Measurements from ENCODE around the gene VPS16.

Gene VPS16

DNA sequence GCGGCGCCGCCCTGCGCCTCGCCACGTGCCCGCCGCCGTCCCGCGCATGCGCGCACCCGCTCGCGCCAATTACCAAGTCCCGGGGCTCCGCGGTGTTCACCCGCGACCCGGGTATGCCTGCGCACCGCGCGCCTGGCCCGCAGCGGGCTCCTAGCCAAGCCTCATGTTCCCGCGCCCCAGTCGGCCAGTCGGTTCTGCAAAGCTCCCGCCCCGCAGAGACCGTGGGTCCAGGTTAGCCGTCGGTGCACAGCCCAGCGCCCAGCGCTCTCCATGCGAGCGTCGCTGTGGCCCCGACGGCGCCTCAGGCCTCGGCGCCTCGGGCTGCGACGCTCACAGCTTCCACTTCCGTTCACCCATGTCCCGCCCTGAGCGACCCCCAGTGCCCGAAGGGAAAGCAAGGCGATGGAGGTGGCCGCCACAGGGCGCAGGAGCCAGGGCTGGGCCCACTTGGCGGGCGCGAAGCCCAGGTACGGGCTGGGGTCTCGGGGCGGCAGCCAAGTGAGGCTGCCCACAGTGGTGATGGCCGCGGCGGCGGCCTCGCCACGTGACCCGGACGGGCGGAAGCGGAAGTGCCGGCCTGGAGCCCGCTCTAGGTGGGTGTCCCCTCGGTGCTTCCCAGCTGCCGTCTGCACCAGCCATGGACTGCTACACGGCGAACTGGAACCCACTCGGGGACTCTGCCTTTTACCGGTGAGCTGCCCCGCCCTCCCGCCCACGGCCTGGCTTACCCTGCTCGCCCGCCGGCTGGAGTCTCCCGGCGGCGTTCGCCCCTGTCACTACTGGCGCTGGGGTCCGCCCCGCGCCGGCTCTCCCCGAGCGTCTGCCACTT is at the start of gene VPS16, which contains the start of gene PCED1A:
TSS of gene VPS16 (plus strand) at position 608 of the 829 bp plus-strand sequence. CDS start at position 638, 30 bp downstream.
TSS of gene PCED1A (minus strand) at position 518 of the 829 bp plus-strand sequence. CDS start 743 bp downstream, outside the sequence.
- TF ChIP-seq ZFX (IDR thresholded peaks at IDR 0.05; ENCODE audit: borderline replicate concordance) = no peak
- TF ChIP-seq, protein P1, sequence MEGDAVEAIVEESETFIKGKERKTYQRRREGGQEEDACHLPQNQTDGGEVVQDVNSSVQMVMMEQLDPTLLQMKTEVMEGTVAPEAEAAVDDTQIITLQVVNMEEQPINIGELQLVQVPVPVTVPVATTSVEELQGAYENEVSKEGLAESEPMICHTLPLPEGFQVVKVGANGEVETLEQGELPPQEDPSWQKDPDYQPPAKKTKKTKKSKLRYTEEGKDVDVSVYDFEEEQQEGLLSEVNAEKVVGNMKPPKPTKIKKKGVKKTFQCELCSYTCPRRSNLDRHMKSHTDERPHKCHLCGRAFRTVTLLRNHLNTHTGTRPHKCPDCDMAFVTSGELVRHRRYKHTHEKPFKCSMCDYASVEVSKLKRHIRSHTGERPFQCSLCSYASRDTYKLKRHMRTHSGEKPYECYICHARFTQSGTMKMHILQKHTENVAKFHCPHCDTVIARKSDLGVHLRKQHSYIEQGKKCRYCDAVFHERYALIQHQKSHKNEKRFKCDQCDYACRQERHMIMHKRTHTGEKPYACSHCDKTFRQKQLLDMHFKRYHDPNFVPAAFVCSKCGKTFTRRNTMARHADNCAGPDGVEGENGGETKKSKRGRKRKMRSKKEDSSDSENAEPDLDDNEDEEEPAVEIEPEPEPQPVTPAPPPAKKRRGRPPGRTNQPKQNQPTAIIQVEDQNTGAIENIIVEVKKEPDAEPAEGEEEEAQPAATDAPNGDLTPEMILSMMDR (IDR thresholded peaks at IDR 0.05) = no peak
- H3K27ac ChIP-seq = peak within 1 kb of the TSS; percentile 74

DNA sequence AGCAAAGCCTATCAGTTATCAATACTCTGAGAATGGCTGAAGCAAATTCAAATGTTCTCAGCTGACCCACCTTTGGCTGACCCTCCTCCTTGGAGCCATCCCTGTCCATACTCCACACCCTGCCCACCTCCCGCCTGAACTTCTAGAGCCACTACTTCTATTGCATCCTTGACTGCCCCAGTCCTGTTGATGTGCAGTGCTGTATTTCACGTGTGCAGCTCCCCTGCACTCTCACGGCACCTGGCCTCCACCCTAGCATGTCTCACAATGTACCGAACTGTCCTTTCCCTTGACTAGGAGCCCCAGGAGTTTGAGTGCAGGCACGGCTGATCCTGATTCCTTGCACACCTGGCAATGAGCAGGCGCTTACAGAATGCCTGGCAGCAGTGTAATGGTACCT is 47.1 kb upstream of the VPS16 start:
- no peak overlapping the region for H3K27ac ChIP-seq
- TF ChIP-seq ZFX (IDR thresholded peaks at IDR 0.05; ENCODE audit: borderline replicate concordance) = no peak
- TF ChIP-seq, protein P1 (IDR thresholded peaks at IDR 0.05) = no peak

DNA sequence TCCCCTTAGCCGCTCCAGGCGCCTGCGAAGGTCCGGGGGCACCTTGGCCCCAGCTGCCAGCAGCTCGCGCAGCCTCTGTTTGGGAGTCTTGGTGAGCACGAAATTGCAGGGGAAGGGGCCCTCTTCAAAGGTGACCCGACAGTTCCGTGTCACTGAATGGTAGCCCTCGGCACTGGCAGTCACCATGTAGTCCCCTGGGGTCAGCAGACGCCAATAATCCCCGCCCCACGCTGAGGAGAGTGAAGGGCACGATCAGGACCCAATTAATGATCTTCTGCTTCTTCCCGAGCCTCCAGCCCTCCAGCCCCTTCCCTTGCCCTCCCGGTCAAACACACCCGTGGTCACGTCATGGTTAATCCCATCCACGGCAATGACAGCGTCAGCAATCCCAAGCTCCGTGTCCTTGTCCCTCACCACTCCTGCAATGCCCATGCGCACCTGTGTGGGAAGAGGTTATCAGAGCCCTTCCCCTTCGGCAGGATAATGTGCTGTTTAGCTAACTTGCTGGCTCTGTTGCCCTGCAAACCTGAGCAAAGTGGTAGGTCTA is 46.3 kb upstream of the VPS16 start:
- TF ChIP-seq, protein P1 (IDR thresholded peaks at IDR 0.05) = no peak
- no peak for TF ChIP-seq ZFX (IDR thresholded peaks at IDR 0.05; ENCODE audit: borderline replicate concordance)
- no peak overlapping the region for H3K27ac ChIP-seq

DNA sequence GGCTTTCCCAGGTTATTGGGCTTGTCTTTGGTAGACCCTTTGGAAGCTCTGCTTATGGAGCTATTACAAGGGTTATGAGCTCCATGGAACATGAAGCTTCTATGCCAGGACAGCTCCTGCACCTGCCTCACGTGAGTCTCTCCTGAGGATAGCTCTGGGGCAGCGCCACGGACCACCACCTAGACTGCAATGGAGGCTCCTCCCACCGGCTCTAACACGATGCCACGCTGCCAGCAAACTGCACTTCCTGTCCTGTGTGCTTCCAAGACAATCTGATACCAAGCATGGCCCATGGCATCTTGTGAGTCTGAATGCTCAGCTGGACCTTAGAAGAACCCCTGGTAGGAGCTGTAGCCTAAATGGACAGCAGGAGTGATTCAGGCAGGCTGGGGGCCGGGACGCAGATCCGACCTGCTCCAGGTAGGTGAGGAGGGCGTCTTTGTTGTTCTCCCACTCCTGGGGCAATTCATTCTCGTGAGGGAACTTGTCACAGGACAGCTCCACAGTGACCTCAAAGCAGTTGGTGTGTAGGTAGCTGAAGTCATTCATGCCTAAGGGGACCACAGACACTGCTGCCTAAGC is 45.6 kb upstream of the VPS16 start:
- TF ChIP-seq, protein P1 (IDR thresholded peaks at IDR 0.05) = no peak
- TF ChIP-seq ZFX (IDR thresholded peaks at IDR 0.05; ENCODE audit: borderline replicate concordance) = no peak
- H3K27ac ChIP-seq = no peak overlapping the region

DNA sequence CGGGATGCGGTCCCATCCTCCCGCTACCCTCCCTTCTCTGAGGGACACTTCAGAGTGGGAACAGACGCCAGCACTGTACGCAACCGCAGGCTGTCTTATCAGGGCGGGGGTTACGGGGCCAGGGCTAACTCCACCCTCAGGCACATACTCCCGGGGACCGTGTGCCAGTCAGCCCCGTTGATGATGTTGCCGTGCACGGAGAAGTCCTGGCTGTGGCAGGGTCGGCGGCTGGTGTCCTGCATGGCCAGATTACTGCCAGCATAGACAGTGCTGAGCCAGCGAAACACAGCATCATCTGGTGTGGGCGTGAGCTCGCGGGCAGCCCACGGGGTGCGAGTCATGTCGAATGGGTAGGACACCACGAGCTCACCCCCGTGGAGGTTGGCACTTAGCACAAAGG is 45.1 kb upstream of the VPS16 start:
- no peak for TF ChIP-seq ZFX (IDR thresholded peaks at IDR 0.05; ENCODE audit: borderline replicate concordance)
- TF ChIP-seq, protein P1 (IDR thresholded peaks at IDR 0.05) = no peak
- no peak overlapping the region for H3K27ac ChIP-seq

DNA sequence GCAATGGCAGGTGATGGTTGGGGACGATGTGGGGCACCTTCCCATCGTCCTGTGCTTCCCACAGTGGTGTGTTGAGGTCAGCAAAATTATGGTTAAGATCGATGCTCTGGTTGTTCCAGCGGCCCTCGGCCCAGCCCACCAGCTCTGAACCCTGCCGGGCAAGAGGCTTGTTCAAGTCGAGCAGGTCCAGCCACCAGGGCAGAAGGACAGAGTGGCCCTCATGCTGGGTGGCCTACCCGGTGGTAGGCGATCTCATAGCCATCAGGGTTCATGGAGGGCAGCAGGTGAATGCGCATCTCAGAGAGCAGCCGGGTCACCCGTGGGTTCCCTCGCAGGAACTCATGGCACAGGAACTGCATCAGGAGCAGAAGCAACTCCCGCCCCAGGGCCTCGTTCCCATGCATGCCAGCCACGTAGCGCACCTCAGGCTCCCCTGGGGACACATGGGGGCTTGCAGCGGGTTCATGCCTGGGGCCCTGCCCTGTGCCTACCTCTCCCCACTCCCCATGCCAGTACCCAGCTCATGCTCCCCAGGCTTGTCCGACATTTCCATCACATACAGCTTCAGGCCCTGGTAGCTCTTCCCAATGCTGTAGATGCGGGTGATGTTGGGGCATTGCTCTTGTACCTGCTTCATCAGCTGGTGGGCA is 44.4 kb upstream of the VPS16 start:
- TF ChIP-seq, protein P1 (IDR thresholded peaks at IDR 0.05) = no peak
- no peak for TF ChIP-seq ZFX (IDR thresholded peaks at IDR 0.05; ENCODE audit: borderline replicate concordance)

More for the DNA sequence above, 44.4 kb upstream of the VPS16 start:
- H3K27ac ChIP-seq = no peak overlapping the region
